ENCODE measurements around the gene TCEAL7.
"Not testable (repeated sequence)": the region's sequence is repeated elsewhere in the genome, so short reads cannot be mapped to it uniquely, and the experiment has no call there.

The TCEAL7 gene, protein sequence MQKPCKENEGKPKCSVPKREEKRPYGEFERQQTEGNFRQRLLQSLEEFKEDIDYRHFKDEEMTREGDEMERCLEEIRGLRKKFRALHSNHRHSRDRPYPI

GRCh38 chrX:103329991-103330390 lies at the start of gene TCEAL7:
Gene TCEAL7 (plus strand): TSS chrX:103330239. CDS start chrX:103331404, 1,165 bp downstream.
- DNase-seq (ENCODE audit: extremely low read depth, insufficient read length): no peak
- no peaks in the 10 kb centered on the region for H3K36me3 ChIP-seq (ENCODE audit: control insufficient read depth, insufficient read depth, low read length)
- no peak for TF ChIP-seq CTCF (IDR thresholded peaks at IDR 0.05; ENCODE audit: insufficient read depth, low read length, poor library complexity, severe bottlenecking)
- H3K27me3 ChIP-seq (replicated peaks; ENCODE audit: control insufficient read depth, insufficient read depth, low read length): no peaks in the 10 kb centered on the region
- H3K4me3 ChIP-seq (replicated peaks; ENCODE audit: low read depth, low read length): no peak within 1 kb of the TSS

DNA sequence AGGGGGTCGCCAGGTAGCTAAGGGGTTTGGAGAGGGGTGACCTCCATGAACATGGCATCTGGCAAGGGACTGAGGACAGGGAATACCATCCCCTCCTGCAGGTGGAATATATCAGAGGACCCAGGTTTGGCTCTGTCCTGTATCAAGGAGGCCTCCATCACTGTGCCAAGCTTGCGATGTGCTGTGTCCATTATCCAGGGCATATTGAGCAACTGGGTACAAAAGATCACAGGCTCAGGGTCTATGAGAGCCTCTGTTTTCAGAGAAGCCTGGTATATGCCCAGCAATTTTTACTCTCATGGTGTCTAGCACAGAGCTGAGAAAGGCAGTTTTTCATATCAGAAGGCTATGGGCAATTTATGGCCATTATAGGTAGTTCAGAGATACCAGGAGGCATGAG lies 36.9 kb upstream of the TCEAL7 start:
- no peak for TF ChIP-seq CTCF (IDR thresholded peaks at IDR 0.05; ENCODE audit: insufficient read depth, low read length, poor library complexity, severe bottlenecking)

DNA sequence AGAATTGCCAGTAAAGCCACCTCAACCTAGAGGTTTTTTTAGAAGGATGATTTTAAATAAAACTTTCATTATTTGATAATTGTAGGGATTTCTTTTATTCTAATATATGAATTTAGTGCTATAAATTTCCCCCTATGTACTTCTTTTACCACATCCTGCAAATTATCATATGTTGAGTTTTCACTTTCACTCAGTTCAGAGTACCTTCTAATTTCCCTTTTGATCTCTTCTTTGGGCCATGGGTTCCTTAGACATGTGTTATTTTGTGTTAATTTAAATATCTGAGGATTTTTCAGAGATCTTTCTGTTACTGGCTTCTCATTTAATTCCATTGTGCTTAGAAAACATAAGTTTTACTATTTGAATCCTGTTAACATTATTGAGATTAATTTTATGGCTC lies 25.3 kb upstream of the TCEAL7 start:
- TF ChIP-seq CTCF (IDR thresholded peaks at IDR 0.05; ENCODE audit: insufficient read depth, low read length, poor library complexity, severe bottlenecking): no peak
- Histone ChIP-seq H3K36me3 (ENCODE audit: control insufficient read depth, insufficient read depth, low read length) (no peaks in the 10 kb centered on the region), H3K27me3 (replicated peaks; ENCODE audit: control insufficient read depth, insufficient read depth, low read length) (no peaks in the 10 kb centered on the region), H3K4me3 (replicated peaks; ENCODE audit: low read depth, low read length) (no peak overlapping the region)
- no peak for DNase-seq (ENCODE audit: extremely low read depth, insufficient read length)

More for the DNA sequence above, 36.9 kb upstream of the TCEAL7 start:
- H3K27me3 ChIP-seq (replicated peaks; ENCODE audit: control insufficient read depth, insufficient read depth, low read length): no peaks in the 10 kb centered on the region; the same call in 1 of the 2 replicates
- no peaks in the 10 kb centered on the region for H3K36me3 ChIP-seq (ENCODE audit: control insufficient read depth, insufficient read depth, low read length)
- no peak overlapping the region for H3K4me3 ChIP-seq (replicated peaks; ENCODE audit: low read depth, low read length)
- no peak for DNase-seq (ENCODE audit: extremely low read depth, insufficient read length)

DNA sequence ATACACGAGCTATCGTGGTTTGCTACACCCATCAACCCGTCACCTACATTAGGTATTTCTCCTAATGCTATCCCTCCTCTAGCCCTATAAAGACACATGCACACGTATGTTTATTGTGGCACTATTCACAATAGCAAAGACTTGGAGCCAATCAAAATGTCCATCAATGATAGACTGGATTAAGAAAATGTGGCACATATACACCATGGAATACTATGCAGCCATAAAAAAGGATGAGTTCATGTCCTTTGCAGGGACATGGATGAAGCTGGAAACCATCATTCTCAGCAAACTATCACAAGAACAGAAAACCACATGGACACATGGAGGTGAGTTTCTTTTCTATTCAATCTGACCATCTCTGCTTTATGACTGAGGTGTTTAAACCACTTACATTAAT lies 24.4 kb upstream of the TCEAL7 start:
- not testable (repeated sequence) for H3K36me3 ChIP-seq (ENCODE audit: control insufficient read depth, insufficient read depth, low read length); H3K4me3 ChIP-seq (replicated peaks; ENCODE audit: low read depth, low read length); H3K27me3 ChIP-seq (replicated peaks; ENCODE audit: control insufficient read depth, insufficient read depth, low read length); DNase-seq (ENCODE audit: extremely low read depth, insufficient read length)

DNA sequence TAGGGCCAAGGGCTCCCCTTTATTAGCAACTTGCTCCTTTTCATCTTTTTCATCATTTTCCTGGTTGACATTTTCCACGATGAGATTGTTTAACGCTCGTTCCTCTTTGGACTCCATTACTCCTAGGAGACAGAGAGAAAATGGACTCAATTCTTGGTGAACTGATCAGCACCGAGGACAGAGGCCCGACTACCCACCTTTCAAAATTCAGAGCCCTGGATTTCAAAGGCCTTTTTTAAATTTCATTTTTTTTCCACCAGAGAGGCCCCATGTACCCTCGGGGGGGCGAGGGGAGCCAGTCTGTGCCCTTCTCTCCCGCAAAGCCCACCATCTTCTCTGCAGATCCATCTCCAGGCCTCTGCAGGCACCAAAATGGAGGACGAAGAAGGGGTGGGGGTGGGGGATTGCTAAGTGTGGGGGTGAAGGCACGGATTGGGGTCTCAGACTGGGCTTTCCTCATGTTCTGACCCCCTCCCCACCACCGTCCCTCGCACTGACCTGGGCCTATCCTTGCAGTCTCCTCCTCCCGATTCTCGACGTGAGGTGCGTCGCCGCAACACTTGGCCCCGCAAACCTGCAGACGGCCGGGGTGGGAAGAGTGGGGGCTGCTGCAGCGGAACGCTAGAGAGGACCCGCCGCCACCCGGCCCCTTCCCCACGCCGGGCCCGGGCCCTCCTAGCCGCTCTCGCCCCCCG lies 20.0 kb upstream of the TCEAL7 start:
- Histone ChIP-seq H3K36me3 (ENCODE audit: control insufficient read depth, insufficient read depth, low read length) (no peaks in the 10 kb centered on the region), H3K27me3 (replicated peaks; ENCODE audit: control insufficient read depth, insufficient read depth, low read length) (no peaks in the 10 kb centered on the region), H3K4me3 (replicated peaks; ENCODE audit: low read depth, low read length) (peak overlapping the region; percentile 59)
- TF ChIP-seq CTCF (IDR thresholded peaks at IDR 0.05; ENCODE audit: insufficient read depth, low read length, poor library complexity, severe bottlenecking): no peak
- no peak for DNase-seq (ENCODE audit: extremely low read depth, insufficient read length)

DNA sequence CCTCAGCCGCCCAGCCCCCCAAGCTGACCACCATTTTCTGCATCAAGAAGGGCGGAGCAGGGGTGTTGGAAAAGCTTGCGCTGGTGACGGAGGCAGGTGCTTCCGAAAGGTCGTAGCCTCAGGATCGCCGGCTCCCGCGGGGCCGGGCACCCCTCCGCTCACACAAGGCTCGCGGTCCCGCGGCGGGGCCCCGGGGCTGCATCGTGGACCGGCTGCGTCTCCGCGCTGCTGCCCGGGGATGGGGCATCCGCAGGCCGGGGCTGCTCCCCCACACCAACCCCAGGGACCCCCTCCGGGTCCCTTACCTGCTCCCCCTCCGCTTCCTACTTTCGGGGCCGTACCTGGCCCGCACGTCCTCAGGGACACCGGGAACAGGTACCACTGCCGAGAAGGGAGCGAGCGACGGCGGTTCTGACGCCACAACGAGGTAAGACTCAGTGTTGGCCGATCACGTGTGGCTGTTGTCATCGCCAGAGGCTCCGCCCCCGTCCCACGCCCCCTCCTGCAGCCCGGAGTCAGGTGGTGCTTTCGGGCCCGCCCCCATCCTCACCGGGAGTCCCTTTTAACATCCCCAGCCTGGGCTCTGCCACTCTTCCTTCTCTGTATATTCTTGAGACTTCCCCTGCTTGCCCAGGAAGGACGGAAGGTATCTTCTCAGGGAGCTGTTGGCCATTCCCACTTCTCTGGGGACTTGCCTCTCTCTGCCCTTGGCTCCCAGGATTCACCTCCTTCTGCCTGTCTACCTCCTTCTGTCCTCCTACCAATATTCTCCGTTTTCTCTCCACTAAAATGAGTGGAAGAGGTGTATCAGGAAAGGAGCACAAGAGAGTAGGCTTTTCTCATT lies 19.3 kb upstream of the TCEAL7 start, which contains the start of gene BEX2:
TSS of gene BEX2 (minus strand) at position 436 of the 844 bp plus-strand sequence. CDS start 1,014 bp downstream, outside the sequence.
- Histone ChIP-seq H3K27me3 (replicated peaks; ENCODE audit: control insufficient read depth, insufficient read depth, low read length) (no peaks in the 10 kb centered on the region), H3K4me3 (replicated peaks; ENCODE audit: low read depth, low read length) (peak within 1 kb of the TSS; percentile 59)
- TF ChIP-seq CTCF (IDR thresholded peaks at IDR 0.05; ENCODE audit: insufficient read depth, low read length, poor library complexity, severe bottlenecking): no peak

More for the DNA sequence above, 19.3 kb upstream of the TCEAL7 start, which contains the start of gene BEX2:
- peak; percentile 59 for DNase-seq (ENCODE audit: extremely low read depth, insufficient read length)
- no peaks in the 10 kb centered on the region for H3K36me3 ChIP-seq (ENCODE audit: control insufficient read depth, insufficient read depth, low read length)
